ENCODE data around the gene NALCN. TPM values are rescaled to one million over a fixed set of nuclear protein-coding genes. Genes with fewer than 3 reads are reported as not detected.

The NALCN gene
- total RNA-seq, 5 donors from 2014 or later (not counting 1 experiment from before 2014, with no cell fraction given): not detected

- Histone ChIP-seq H3K27ac (ENCODE audit: low read length) (no peak overlapping the region), H3K4me1 (ENCODE audit: control insufficient read depth in 1 of 2, extremely low read depth in 1 of 2, insufficient read depth in 2 of 2, low read length in 2 of 2) (no peaks in the 10 kb centered on the region), H3K9me3 (no peaks in the 10 kb centered on the region), H3K4me3 (ENCODE audit: control insufficient read depth in 1 of 2, extremely low read depth in 1 of 2, low read length in 1 of 2) (no peak overlapping the region), H3K36me3 (ENCODE audit: control insufficient read depth in 2 of 2, extremely low read depth in 1 of 2, insufficient read depth in 1 of 2, low read length in 1 of 2) (no peaks in the 10 kb centered on the region), H3K27me3 (replicated peaks in 1 of 2; ENCODE audit: control insufficient read depth in 2 of 2, extremely low read depth in 1 of 2, insufficient read depth in 2 of 2, low read length in 1 of 2) (no peaks in the 10 kb centered on the region)
- Mint-ChIP-seq H3K9me3 (peaks cover 3 to 16% (median 6%) of the 10 kb centered on the region in 3 donors), H3K27ac (no peak overlapping the region), H3K4me3 (no peak overlapping the region), H3K27me3 (peaks cover 0 to 4% of the 10 kb centered on the region in 2 donors), H3K36me3 (no peaks in the 10 kb centered on the region), H3K4me1 (no peaks in the 10 kb centered on the region)
- POLR2A ChIA-PET: no interaction called here
- ATAC-seq (replicated peaks in 1 of 4): no peak
- CTCF ChIA-PET: no interaction called here
- no peak for DNase-seq
Observed at GRCh38 chr13:101211261-101211660, 205.0 kb downstream of the NALCN start.

- POLR2A ChIA-PET: no interaction called here
- WGBS (ENCODE audit: insufficient coverage): no CpG with 5 or more reads among the region's 3 CpGs
- Histone ChIP-seq H3K9me3 (no peaks in the 10 kb centered on the region), H3K27ac (ENCODE audit: low read length) (no peak overlapping the region), H3K36me3 (ENCODE audit: control insufficient read depth in 2 of 2, extremely low read depth in 1 of 2, insufficient read depth in 1 of 2, low read length in 1 of 2) (no peaks in the 10 kb centered on the region), H3K27me3 (replicated peaks in 1 of 2; ENCODE audit: control insufficient read depth in 2 of 2, extremely low read depth in 1 of 2, insufficient read depth in 2 of 2, low read length in 1 of 2) (no peaks in the 10 kb centered on the region), H3K4me1 (ENCODE audit: control insufficient read depth in 1 of 2, extremely low read depth in 1 of 2, insufficient read depth in 2 of 2, low read length in 2 of 2) (no peaks in the 10 kb centered on the region), H3K4me3 (ENCODE audit: control insufficient read depth in 1 of 2, extremely low read depth in 1 of 2, low read length in 1 of 2) (no peak overlapping the region)
- Mint-ChIP-seq H3K36me3 (no peaks in the 10 kb centered on the region), H3K4me1 (no peaks in the 10 kb centered on the region), H3K27me3 (peaks cover 0 to 4% of the 10 kb centered on the region in 2 donors), H3K9me3 (peaks cover 3 to 16% (median 6%) of the 10 kb centered on the region in 3 donors), H3K4me3 (no peak overlapping the region), H3K27ac (no peak overlapping the region)
- no peak for DNase-seq
- ATAC-seq (replicated peaks in 1 of 4): no peak
- CTCF ChIA-PET: interaction anchor here in 1 of 2 donors (0.6 kb wide), 1 partner anchor 9 kb away, joined by 3 read pairs; no protein-coding TSS in a partner anchor
Observed at GRCh38 chr13:101210774-101211173, 205.5 kb downstream of the NALCN start.

- DNase-seq (no peak), ATAC-seq (replicated peaks in 1 of 4) (no peak)
- no CpG with 5 or more reads among the region's 4 CpGs for WGBS (ENCODE audit: insufficient coverage)
- Histone ChIP-seq H3K9me3 (no peaks in the 10 kb centered on the region), H3K27ac (ENCODE audit: low read length) (no peak overlapping the region), H3K27me3 (replicated peaks in 1 of 2; ENCODE audit: control insufficient read depth in 2 of 2, extremely low read depth in 1 of 2, insufficient read depth in 2 of 2, low read length in 1 of 2) (no peaks in the 10 kb centered on the region), H3K4me3 (ENCODE audit: control insufficient read depth in 1 of 2, extremely low read depth in 1 of 2, low read length in 1 of 2) (no peak overlapping the region), H3K4me1 (ENCODE audit: control insufficient read depth in 1 of 2, extremely low read depth in 1 of 2, insufficient read depth in 2 of 2, low read length in 2 of 2) (no peaks in the 10 kb centered on the region), H3K36me3 (ENCODE audit: control insufficient read depth in 2 of 2, extremely low read depth in 1 of 2, insufficient read depth in 1 of 2, low read length in 1 of 2) (no peaks in the 10 kb centered on the region)
- H3K36me3 Mint-ChIP-seq: no peaks in the 10 kb centered on the region
- H3K9me3 Mint-ChIP-seq: peaks cover 3 to 13% (median 6%) of the 10 kb centered on the region in 3 donors
- no peak overlapping the region for H3K4me3 Mint-ChIP-seq
- H3K27me3 Mint-ChIP-seq: peaks cover 0 to 4% of the 10 kb centered on the region in 2 donors
- ChIA-PET CTCF (no interaction called here), POLR2A (no interaction called here)
- no peaks in the 10 kb centered on the region for H3K4me1 Mint-ChIP-seq
- no peak overlapping the region for H3K27ac Mint-ChIP-seq
Observed at GRCh38 chr13:101209206-101209893, 207.0 kb downstream of the NALCN start.

GRCh38 chr13:101205408-101205807 lies 210.9 kb downstream of the NALCN start:
- Histone ChIP-seq H3K9me3 (no peaks in the 10 kb centered on the region), H3K27me3 (replicated peaks in 1 of 2; ENCODE audit: control insufficient read depth in 2 of 2, extremely low read depth in 1 of 2, insufficient read depth in 2 of 2, low read length in 1 of 2) (peaks cover 0 to 3% of the 10 kb centered on the region in 2 experiments), H3K27ac (ENCODE audit: low read length) (no peak overlapping the region), H3K36me3 (ENCODE audit: control insufficient read depth in 2 of 2, extremely low read depth in 1 of 2, insufficient read depth in 1 of 2, low read length in 1 of 2) (no peaks in the 10 kb centered on the region), H3K4me1 (ENCODE audit: control insufficient read depth in 1 of 2, extremely low read depth in 1 of 2, insufficient read depth in 2 of 2, low read length in 2 of 2) (no peaks in the 10 kb centered on the region), H3K4me3 (ENCODE audit: control insufficient read depth in 1 of 2, extremely low read depth in 1 of 2, low read length in 1 of 2) (no peak overlapping the region)
- no CpG with 5 or more reads among the region's 2 CpGs for WGBS (ENCODE audit: insufficient coverage)
- Mint-ChIP-seq H3K4me3 (no peak overlapping the region), H3K36me3 (no peaks in the 10 kb centered on the region), H3K9me3 (peaks cover 0 to 8% (median 3%) of the 10 kb centered on the region in 3 donors), H3K4me1 (no peaks in the 10 kb centered on the region), H3K27ac (no peak overlapping the region), H3K27me3 (peaks cover 2 to 3% of the 10 kb centered on the region in 2 donors)
- ChIA-PET POLR2A (no interaction called here), CTCF (no interaction called here)
- DNase-seq (no peak), ATAC-seq (replicated peaks in 1 of 4) (no peak)

DNA sequence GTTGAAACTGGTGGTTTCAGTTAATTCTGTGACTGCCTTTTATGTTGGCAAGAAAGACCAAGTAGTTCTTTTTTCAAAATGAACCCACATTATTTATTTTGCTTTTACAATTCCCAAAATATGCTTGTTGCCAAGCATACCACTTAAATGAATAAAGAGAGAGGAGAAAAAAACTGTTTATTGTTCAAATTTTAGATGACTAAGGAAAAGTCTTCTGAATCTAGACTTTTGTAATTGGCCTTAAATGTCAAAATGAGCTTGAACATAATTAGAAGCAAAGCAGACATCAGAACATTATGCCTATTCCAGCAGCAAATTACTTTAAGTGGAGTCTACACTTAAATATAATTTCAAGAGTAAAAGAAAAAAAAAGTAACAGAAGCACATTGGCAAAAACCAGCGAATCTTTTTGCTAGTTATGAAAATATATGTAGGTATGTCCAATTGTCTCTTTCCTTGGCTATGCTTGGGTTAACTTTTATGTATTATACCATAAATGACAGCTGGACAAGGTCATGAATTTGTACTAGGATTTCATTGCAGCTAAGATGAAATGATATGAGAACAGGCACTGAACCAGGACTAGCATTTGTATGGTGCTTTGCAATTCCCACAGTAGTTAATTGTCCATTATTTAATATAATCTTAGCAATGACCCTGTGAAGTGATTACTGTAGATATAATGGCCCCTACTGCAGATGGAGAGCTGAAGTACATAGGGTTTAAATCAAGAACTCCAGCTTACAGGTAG lies 211.9 kb downstream of the NALCN start:
- ChIA-PET POLR2A (no interaction called here), CTCF (no interaction called here)
- H3K4me1 ChIP-seq (ENCODE audit: control insufficient read depth in 1 of 2, extremely low read depth in 1 of 2, insufficient read depth in 2 of 2, low read length in 2 of 2): no peaks in the 10 kb centered on the region
- H3K4me3 Mint-ChIP-seq: no peak overlapping the region
- WGBS (ENCODE audit: insufficient coverage): no CpG with 5 or more reads among the region's 1 CpG
- no peak for ATAC-seq (replicated peaks in 1 of 4)
- peaks cover 0 to 3% of the 10 kb centered on the region in 2 experiments for H3K27me3 ChIP-seq (replicated peaks in 1 of 2; ENCODE audit: control insufficient read depth in 2 of 2, extremely low read depth in 1 of 2, insufficient read depth in 2 of 2, low read length in 1 of 2)
- peaks cover 3 to 4% of the 10 kb centered on the region in 2 donors for H3K27me3 Mint-ChIP-seq
- H3K27ac ChIP-seq (ENCODE audit: low read length): no peak overlapping the region
- no peaks in the 10 kb centered on the region for H3K4me1 Mint-ChIP-seq
- H3K9me3 ChIP-seq: no peaks in the 10 kb centered on the region
- no peaks in the 10 kb centered on the region for H3K36me3 Mint-ChIP-seq
- H3K27ac Mint-ChIP-seq: no peak overlapping the region
- no peak overlapping the region for H3K4me3 ChIP-seq (ENCODE audit: control insufficient read depth in 1 of 2, extremely low read depth in 1 of 2, low read length in 1 of 2)
- DNase-seq: no peak
- H3K9me3 Mint-ChIP-seq: peaks cover 0 to 13% (median 3%) of the 10 kb centered on the region in 3 donors
- no peaks in the 10 kb centered on the region for H3K36me3 ChIP-seq (ENCODE audit: control insufficient read depth in 2 of 2, extremely low read depth in 1 of 2, insufficient read depth in 1 of 2, low read length in 1 of 2)

- Histone ChIP-seq H3K27me3 (replicated peaks in 1 of 2; ENCODE audit: control insufficient read depth in 2 of 2, extremely low read depth in 1 of 2, insufficient read depth in 2 of 2, low read length in 1 of 2) (peaks cover 0 to 3% of the 10 kb centered on the region in 2 experiments), H3K4me1 (ENCODE audit: control insufficient read depth in 1 of 2, extremely low read depth in 1 of 2, insufficient read depth in 2 of 2, low read length in 2 of 2) (no peaks in the 10 kb centered on the region), H3K9me3 (no peaks in the 10 kb centered on the region), H3K27ac (ENCODE audit: low read length) (no peak overlapping the region), H3K36me3 (ENCODE audit: control insufficient read depth in 2 of 2, extremely low read depth in 1 of 2, insufficient read depth in 1 of 2, low read length in 1 of 2) (no peaks in the 10 kb centered on the region), H3K4me3 (ENCODE audit: control insufficient read depth in 1 of 2, extremely low read depth in 1 of 2, low read length in 1 of 2) (no peak overlapping the region)
- Mint-ChIP-seq H3K36me3 (no peaks in the 10 kb centered on the region), H3K9me3 (peaks cover 0 to 10% (median 0%) of the 10 kb centered on the region in 3 donors), H3K27me3 (peaks cover 3 to 4% of the 10 kb centered on the region in 2 donors), H3K4me3 (no peak overlapping the region), H3K27ac (no peak overlapping the region), H3K4me1 (no peaks in the 10 kb centered on the region)
- 56% methylated on average over 3 of the region's 6 CpGs for WGBS (ENCODE audit: insufficient coverage)
- no peak for ATAC-seq (replicated peaks in 1 of 4)
- no peak for DNase-seq
- ChIA-PET POLR2A (no interaction called here), CTCF (no interaction called here)
Observed at GRCh38 chr13:101202590-101202989, 213.7 kb downstream of the NALCN start.

Data from T-cell (primary cell).